ENCODE measurements around the gene PRPS1. TPM values are rescaled to one million over a fixed set of nuclear protein-coding genes. Genes with fewer than 3 reads are reported as not detected.

PRPS1 gene
- total and polyA plus RNA-seq, 4 experiments from 2014 or later = 53.4 to 61.9 (median 58.7) TPM

DNA sequence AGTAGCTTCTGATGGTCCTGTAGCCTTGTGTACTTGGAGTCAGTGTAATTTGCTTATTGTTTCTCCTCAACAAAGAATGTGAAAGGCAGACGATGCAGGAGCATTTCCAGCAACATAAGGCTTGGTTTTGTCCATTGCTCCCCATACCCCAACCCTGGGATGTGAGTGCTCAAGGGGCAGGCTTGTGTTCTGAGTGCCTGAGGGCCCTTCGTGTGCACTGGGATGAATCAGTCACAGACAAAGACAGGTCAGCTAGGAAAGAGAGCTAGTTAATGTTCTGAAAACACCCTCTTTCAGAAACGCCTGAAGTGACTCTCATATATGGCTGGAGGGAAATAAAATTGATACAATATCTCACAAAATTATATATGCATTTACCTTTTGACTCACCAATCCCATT lies 59.1 kb downstream of the PRPS1 start:
- no peak for DNase-seq
- ChIA-PET POLR2A (ENCODE audit: partially characterized antibody) (interaction anchor here (1.4 to 20.8 kb wide), 4 partner anchors 10 to 26 kb away, joined by 3 to 1740 read pairs (median 8); no protein-coding TSS in a partner anchor), CTCF (ENCODE audit: partially characterized antibody) (interaction anchor here (1.1 to 2.1 kb wide), 2 partner anchors 15 to 24 kb away, joined by 3 to 6 read pairs; no protein-coding TSS in a partner anchor)
- Mint-ChIP-seq H3K36me3 (no peaks in the 10 kb centered on the region), H3K9me3 (no peaks in the 10 kb centered on the region), H3K4me3 (no peak overlapping the region), H3K27me3 (no peaks in the 10 kb centered on the region), H3K4me1 (peaks cover 19 to 52% (median 36%) of the 10 kb centered on the region in 4 donors), H3K27ac (peak overlapping the region in 1 of 7 donors; percentile 5)
- peaks cover 39% of the 10 kb centered on the region for H3K4me1 ChIP-seq (ENCODE audit: insufficient read depth, low read length)
- H3K36me3 ChIP-seq (ENCODE audit: insufficient read depth, low read length) = no peaks in the 10 kb centered on the region
- intact Hi-C loops (cut with micrococcal nuclease) = no loop called here
- H3K27me3 ChIP-seq (ENCODE audit: insufficient read depth, low read length) = no peaks in the 10 kb centered on the region
- no peaks in the 10 kb centered on the region for H3K9me3 ChIP-seq (ENCODE audit: control insufficient read depth in 1 of 2, low read length in 2 of 2)
- H3K27ac ChIP-seq (ENCODE audit: low read depth, low read length) = no peak overlapping the region
- no peak overlapping the region for H3K4me3 ChIP-seq (ENCODE audit: low read length in 2 of 2)

- Histone ChIP-seq H3K36me3 (ENCODE audit: insufficient read depth, low read length) (no peaks in the 10 kb centered on the region), H3K9me3 (ENCODE audit: control insufficient read depth in 1 of 2, low read length in 2 of 2) (no peaks in the 10 kb centered on the region), H3K4me3 (ENCODE audit: low read length in 2 of 2) (no peak overlapping the region), H3K27ac (ENCODE audit: low read depth, low read length) (no peak overlapping the region), H3K27me3 (ENCODE audit: insufficient read depth, low read length) (no peaks in the 10 kb centered on the region), H3K4me1 (ENCODE audit: insufficient read depth, low read length) (peaks cover 16% of the 10 kb centered on the region)
- ChIA-PET CTCF (ENCODE audit: partially characterized antibody) (interaction anchor here (0.9 to 1.8 kb wide), 2 partner anchors 14 to 18 kb away, joined by 3 to 4 read pairs; no protein-coding TSS in a partner anchor), POLR2A (ENCODE audit: partially characterized antibody) (interaction anchor here (0.7 to 2.9 kb wide), 3 partner anchors 13 to 21 kb away, joined by 3 to 10 read pairs (median 4); no protein-coding TSS in a partner anchor)
- peak overlapping the region in 2 of 7 donors; percentile 1 to 26 for H3K27ac Mint-ChIP-seq
- H3K4me3 Mint-ChIP-seq = no peak overlapping the region
- intact Hi-C loops (cut with micrococcal nuclease) = no loop called here
- no peaks in the 10 kb centered on the region for H3K36me3 Mint-ChIP-seq
- no peaks in the 10 kb centered on the region for H3K27me3 Mint-ChIP-seq
- no peaks in the 10 kb centered on the region for H3K9me3 Mint-ChIP-seq
- peaks cover 8 to 20% (median 15%) of the 10 kb centered on the region in 4 donors for H3K4me1 Mint-ChIP-seq
- no peak for DNase-seq
These were observed 62.7 kb downstream of the PRPS1 start for GRCh38 chrX:107691024-107691448.

- CTCF ChIA-PET (ENCODE audit: partially characterized antibody) = interaction anchor here (1.5 kb wide), 1 partner anchor 27 kb away, joined by 4 read pairs; no protein-coding TSS in a partner anchor
These were observed 71.3 kb downstream of the PRPS1 start for GRCh38 chrX:107699616-107700015.

DNA sequence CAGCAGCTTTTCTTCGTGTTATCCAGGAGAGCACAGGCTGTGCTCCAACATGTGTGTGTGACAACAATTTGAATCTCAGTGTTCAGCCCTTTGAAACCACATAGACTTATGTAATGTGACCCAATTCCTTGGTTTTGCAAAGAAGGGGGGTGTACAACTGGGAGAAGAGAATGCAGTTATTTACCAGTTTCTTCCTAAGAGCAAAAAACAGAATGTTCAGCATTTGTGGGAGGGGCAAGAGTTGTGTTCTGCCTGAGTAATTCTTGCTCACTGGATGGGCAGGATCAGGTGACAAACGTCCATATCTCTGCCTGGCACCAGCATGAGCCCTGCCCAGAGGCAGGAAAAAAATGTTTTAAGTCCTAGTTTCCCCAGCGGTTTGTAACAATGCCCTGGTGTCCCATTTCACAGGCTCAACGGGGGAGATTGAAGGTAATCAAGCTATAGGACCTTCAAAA lies 72.0 kb downstream of the PRPS1 start:
- Mint-ChIP-seq H3K9me3 (peaks cover 0 to 3% (median 0%) of the 10 kb centered on the region in 8 donors), H3K4me3 (peak overlapping the region in 1 of 8 donors; percentile 41), H3K4me1 (peaks cover 16 to 33% (median 26%) of the 10 kb centered on the region in 4 donors), H3K27me3 (no peaks in the 10 kb centered on the region), H3K27ac (peak overlapping the region in 4 of 7 donors; percentile 17 to 86 (median 54)), H3K36me3 (no peaks in the 10 kb centered on the region)
- Histone ChIP-seq H3K27me3 (ENCODE audit: insufficient read depth, low read length) (no peaks in the 10 kb centered on the region), H3K4me1 (ENCODE audit: insufficient read depth, low read length) (peaks cover 21% of the 10 kb centered on the region), H3K4me3 (ENCODE audit: low read length in 2 of 2) (no peak overlapping the region), H3K9me3 (ENCODE audit: control insufficient read depth in 1 of 2, low read length in 2 of 2) (no peaks in the 10 kb centered on the region), H3K36me3 (ENCODE audit: insufficient read depth, low read length) (no peaks in the 10 kb centered on the region), H3K27ac (ENCODE audit: low read depth, low read length) (no peak overlapping the region)
- POLR2A ChIA-PET (ENCODE audit: partially characterized antibody) = interaction anchor here (1.8 to 3.4 kb wide), 3 partner anchors 11 to 26 kb away, joined by 10 to 17 read pairs (median 14); no protein-coding TSS in a partner anchor
- peak in 1 of 5 donors; percentile 19 for DNase-seq
- CTCF ChIA-PET (ENCODE audit: partially characterized antibody) = interaction anchor here (1.4 to 1.5 kb wide), 2 partner anchors 23 to 28 kb away, joined by 3 to 4 read pairs; no protein-coding TSS in a partner anchor
- intact Hi-C loops (cut with micrococcal nuclease) = no loop called here

More at GRCh38 chrX:107699616-107700015, 71.3 kb downstream of the PRPS1 start:
- H3K27ac Mint-ChIP-seq = peak overlapping the region in 4 of 7 donors; percentile 47 to 86 (median 56)
- no peaks in the 10 kb centered on the region for H3K36me3 ChIP-seq (ENCODE audit: insufficient read depth, low read length)
- no peaks in the 10 kb centered on the region for H3K9me3 ChIP-seq (ENCODE audit: control insufficient read depth in 1 of 2, low read length in 2 of 2)
- H3K4me1 ChIP-seq (ENCODE audit: insufficient read depth, low read length) = peaks cover 21% of the 10 kb centered on the region
- POLR2A ChIA-PET (ENCODE audit: partially characterized antibody) = interaction anchor here (0.7 to 3.4 kb wide), 6 partner anchors 11 to 26 kb away, joined by 3 to 17 read pairs (median 4); no protein-coding TSS in a partner anchor
- DNase-seq = no peak
- peak overlapping the region in 1 of 8 donors; percentile 31 for H3K4me3 Mint-ChIP-seq
- H3K36me3 Mint-ChIP-seq = no peaks in the 10 kb centered on the region
- H3K9me3 Mint-ChIP-seq = peaks cover 0 to 3% (median 0%) of the 10 kb centered on the region in 8 donors
- intact Hi-C loops (cut with micrococcal nuclease) = no loop called here
- no peaks in the 10 kb centered on the region for H3K27me3 ChIP-seq (ENCODE audit: insufficient read depth, low read length)
- H3K27ac ChIP-seq (ENCODE audit: low read depth, low read length) = no peak overlapping the region
- H3K4me3 ChIP-seq (ENCODE audit: low read length in 2 of 2) = no peak overlapping the region
- peaks cover 16 to 29% (median 26%) of the 10 kb centered on the region in 4 donors for H3K4me1 Mint-ChIP-seq
- H3K27me3 Mint-ChIP-seq = no peaks in the 10 kb centered on the region

Other genes with a start within 250 kb of the PRPS1 start
- not detected for gene FRMPD3, start 178.9 kb upstream of the PRPS1 start, total RNA-seq
- not detected for gene FRMPD3, start 178.9 kb upstream of the PRPS1 start, polyA plus RNA-seq
- gene TSC22D3, start 147.3 kb downstream of the PRPS1 start, total RNA-seq = 100 to 1,000 TPM; 195 to 202 TPM
- gene TSC22D3, start 147.3 kb downstream of the PRPS1 start, polyA plus RNA-seq = 1,000 to 10,000 TPM in 1 of 2 donors, 100 to 1,000 TPM in 1; 760 to 1,424 TPM
- not detected for gene NCBP2L, start 149.2 kb downstream of the PRPS1 start, total RNA-seq
- not detected for gene NCBP2L, start 149.2 kb downstream of the PRPS1 start, polyA plus RNA-seq
- gene MID2, start 197.4 kb downstream of the PRPS1 start, total RNA-seq = 10 to 100 TPM; 18.6 to 20.0 TPM
- gene MID2, start 197.4 kb downstream of the PRPS1 start, polyA plus RNA-seq = 10 to 100 TPM in 1 of 2 donors, 1 to 10 TPM in 1; 8.8 to 11.4 TPM